Activated CD4-positive, alpha-beta T cell treated with anti-CD3 and anti-CD28 coated beads for 24 hours (primary cell): ENCODE measurements around the gene SIK2.

Experiments
- DNase-seq, 2 donors: peaks; one replicate each; pipeline ENCODE4 v3.0.0-alpha.2; 2020; ENCODE audit warnings: low read depth in 2 of 2

Gene SIK2

GRCh38 chr11:111729831-111730311, 127.6 kb downstream of the SIK2 start:
- DNase-seq, result no peak

- DNase-seq, result no peak
Measured at GRCh38 chr11:111730871-111731591, 128.8 kb downstream of the SIK2 start.

GRCh38 chr11:111731821-111732220, 129.6 kb downstream of the SIK2 start:
- no peak for DNase-seq

GRCh38 chr11:111733016-111733415, 130.8 kb downstream of the SIK2 start:
- no peak for DNase-seq

- no peak for DNase-seq
Measured at GRCh38 chr11:111733611-111734088, 131.4 kb downstream of the SIK2 start.

GRCh38 chr11:111734101-111734953, 132.1 kb downstream of the SIK2 start:
- no peak for DNase-seq

- no peak for DNase-seq
Measured at GRCh38 chr11:111734954-111735261, 132.7 kb downstream of the SIK2 start.

- no peak for DNase-seq
Measured at GRCh38 chr11:111735262-111736116, 133.2 kb downstream of the SIK2 start.

GRCh38 chr11:111736181-111736590, 133.9 kb downstream of the SIK2 start:
- DNase-seq, result no peak

GRCh38 chr11:111736621-111737443, 134.6 kb downstream of the SIK2 start:
- no peak for DNase-seq

GRCh38 chr11:111737444-111738210, 135.4 kb downstream of the SIK2 start:
- DNase-seq, result no peak

- DNase-seq, result no peak
Measured at GRCh38 chr11:111739299-111739698, 137.1 kb downstream of the SIK2 start.

- DNase-seq, result no peak
Measured at GRCh38 chr11:111741751-111742150, 139.5 kb downstream of the SIK2 start.

GRCh38 chr11:111743700-111744099, 141.5 kb downstream of the SIK2 start:
- DNase-seq, result no peak

- DNase-seq, result no peak
Measured at GRCh38 chr11:111745719-111746504, 143.7 kb downstream of the SIK2 start.

- DNase-seq, result no peak
Measured at GRCh38 chr11:111748035-111748804, 146.0 kb downstream of the SIK2 start.

- DNase-seq, result no peak
Measured at GRCh38 chr11:111749646-111750045, 147.4 kb downstream of the SIK2 start.

GRCh38 chr11:111756097-111756496, 153.8 kb downstream of the SIK2 start:
- no peak for DNase-seq

GRCh38 chr11:111759376-111759775, 157.1 kb downstream of the SIK2 start:
- no peak for DNase-seq
